Ovary (tissue), 3 donors: ENCODE measurements around the gene COL5A1.

Source experiments
- CTCF ChIP-seq, 3 donors: fragments of 450-650 bp in 2 of 3; fragments of 200-600 bp in 1 of 3; IDR thresholded peaks; one replicate each; pipeline versions ENCODE4 v1.5.1 to v1.8.0; 2016 to 2022; ENCODE audit warnings: antibody characterized with exemption in 3 of 3, mild to moderate bottlenecking in 1 of 3
- POLR2A ChIP-seq: fragments of 450-650 bp; IDR thresholded peaks from one replicate; pipeline ENCODE4 v1.6.1; 2017; ENCODE audit warnings: antibody characterized with exemption, mild to moderate bottlenecking, moderate library complexity
- donor health status: DM: no; HTN: no; CAD: no.

- TF ChIP-seq POLR2A (no peak), CTCF (IDR thresholded peaks at IDR 0.05) (no peak)
These were observed 135.6 kb downstream of the COL5A1 start for GRCh38 chr9:134777153-134777552.
